Hepatocyte (in vitro differentiated cells): ENCODE results near the gene ANKS1B.

Source experiments
- CTCF ChIP-seq: fragments of 200-600 bp; sonication (generic); IDR thresholded peaks from 2 replicates; pipeline ENCODE4 v1.5.1; 2016; ENCODE audit warnings: antibody characterized with exemption, mild to moderate bottlenecking; ENCODE audit not compliant: poor library complexity
- EZH2 ChIP-seq: fragments of 200-600 bp; sonication (generic); IDR thresholded peaks from 2 replicates; pipeline ENCODE4 v1.6.1; 2016; ENCODE audit warnings: antibody characterized with exemption, mild to moderate bottlenecking, borderline replicate concordance

- no peak for TF ChIP-seq CTCF
- TF ChIP-seq EZH2: no peak
Observed at GRCh38 chr12:98721204-98721702, 1263.5 kb downstream of the ANKS1B start.
